ENCODE data around the gene BMF. TPM values are rescaled to one million over a fixed set of nuclear protein-coding genes. Genes with fewer than 3 reads are reported as not detected.
"Not testable (repeated sequence)": the region's sequence is repeated elsewhere in the genome, so short reads cannot be mapped to it uniquely, and the experiment has no call there.

Gene BMF
- total RNA-seq, 2 experiments from 2014 or later = 5.1 to 5.4 TPM

GRCh38 chr15:40135846-40136450 lies 27.3 kb upstream of the BMF start:
- not testable (repeated sequence) for H3K9me3 Mint-ChIP-seq, H3K4me1 Mint-ChIP-seq, H3K27ac Mint-ChIP-seq, H3K27me3 Mint-ChIP-seq, DNase-seq, H3K36me3 Mint-ChIP-seq, H3K4me3 Mint-ChIP-seq

DNA sequence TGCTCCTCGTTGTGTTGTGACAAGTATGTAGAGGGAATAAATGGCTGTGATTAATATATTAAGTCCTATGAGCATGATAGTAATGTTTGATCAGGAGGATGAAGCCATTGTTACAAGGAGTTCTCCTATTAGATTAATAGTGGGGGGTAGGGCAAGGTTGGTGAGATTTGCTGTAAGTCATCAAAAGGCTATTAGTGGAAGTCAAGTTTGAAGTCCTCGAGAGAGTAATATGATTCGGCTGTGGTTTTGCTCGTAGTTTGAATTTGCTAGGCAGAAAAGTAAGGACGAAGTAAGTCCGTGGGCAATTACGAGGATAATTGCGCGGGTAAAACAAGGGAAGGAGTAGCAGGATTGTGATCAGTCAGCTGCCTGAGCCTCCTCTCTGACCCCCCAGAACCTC lies 26.2 kb upstream of the BMF start:
- H3K27ac Mint-ChIP-seq = no peak overlapping the region
- H3K4me3 Mint-ChIP-seq = no peak overlapping the region
- DNase-seq = no peak
- no peaks in the 10 kb centered on the region for H3K9me3 Mint-ChIP-seq
- no peaks in the 10 kb centered on the region for H3K4me1 Mint-ChIP-seq
- no peaks in the 10 kb centered on the region for H3K36me3 Mint-ChIP-seq
- peaks cover 4% of the 10 kb centered on the region for H3K27me3 Mint-ChIP-seq

- DNase-seq = no peak
- peaks cover 4% of the 10 kb centered on the region for H3K27me3 Mint-ChIP-seq
- H3K4me3 Mint-ChIP-seq = no peak overlapping the region
- no peaks in the 10 kb centered on the region for H3K36me3 Mint-ChIP-seq
- H3K4me1 Mint-ChIP-seq = no peaks in the 10 kb centered on the region
- no peaks in the 10 kb centered on the region for H3K9me3 Mint-ChIP-seq
- no peak overlapping the region for H3K27ac Mint-ChIP-seq
Measured at GRCh38 chr15:40133544-40133943, 24.9 kb upstream of the BMF start.

DNA sequence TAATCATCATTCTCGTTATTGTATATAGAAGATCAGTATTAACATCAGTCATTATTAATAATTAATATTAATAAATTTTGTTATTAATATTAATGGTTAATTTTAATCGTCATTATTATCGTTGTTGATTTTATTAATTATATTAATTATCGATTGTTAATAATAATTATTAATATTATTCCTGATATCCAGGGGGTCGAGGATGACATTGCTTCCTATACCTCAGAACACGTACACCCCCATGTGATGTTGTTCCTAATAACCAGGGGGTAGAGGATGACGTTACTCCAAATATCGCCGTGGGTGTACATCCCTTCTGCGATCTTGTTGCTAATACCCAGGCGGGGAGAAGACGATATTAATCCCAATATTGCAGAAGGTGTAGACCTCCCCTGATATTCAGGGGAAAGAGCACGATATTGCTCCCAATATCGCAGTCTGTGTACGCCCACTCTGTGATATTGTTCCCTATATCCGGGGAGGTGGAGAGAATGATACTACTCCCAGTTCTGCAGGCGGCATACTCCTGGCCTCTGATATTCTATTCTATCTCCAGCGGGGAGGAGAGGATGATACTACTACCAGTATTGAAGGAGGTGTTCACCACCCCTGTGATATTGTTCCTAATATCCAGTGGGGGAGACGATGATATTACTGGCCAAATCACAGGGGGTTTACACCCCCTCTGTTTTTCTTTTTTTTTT lies 22.3 kb upstream of the BMF start:
- Mint-ChIP-seq H3K4me1 (no peaks in the 10 kb centered on the region), H3K27me3 (peaks cover 4% of the 10 kb centered on the region), H3K4me3 (no peak overlapping the region), H3K36me3 (no peaks in the 10 kb centered on the region), H3K27ac (no peak overlapping the region), H3K9me3 (no peaks in the 10 kb centered on the region)
- DNase-seq = no peak

- Mint-ChIP-seq H3K36me3 (no peaks in the 10 kb centered on the region), H3K4me1 (no peaks in the 10 kb centered on the region), H3K9me3 (no peaks in the 10 kb centered on the region), H3K4me3 (no peak overlapping the region), H3K27ac (no peak overlapping the region), H3K27me3 (peaks cover 4% of the 10 kb centered on the region)
- DNase-seq = no peak
Measured at GRCh38 chr15:40130118-40130517, 21.4 kb upstream of the BMF start.

GRCh38 chr15:40128766-40129660 lies 20.3 kb upstream of the BMF start:
- Mint-ChIP-seq H3K9me3 (no peaks in the 10 kb centered on the region), H3K27me3 (peaks cover 4% of the 10 kb centered on the region), H3K4me1 (no peaks in the 10 kb centered on the region), H3K4me3 (no peak overlapping the region), H3K27ac (no peak overlapping the region), H3K36me3 (no peaks in the 10 kb centered on the region)
- DNase-seq = no peak

DNA sequence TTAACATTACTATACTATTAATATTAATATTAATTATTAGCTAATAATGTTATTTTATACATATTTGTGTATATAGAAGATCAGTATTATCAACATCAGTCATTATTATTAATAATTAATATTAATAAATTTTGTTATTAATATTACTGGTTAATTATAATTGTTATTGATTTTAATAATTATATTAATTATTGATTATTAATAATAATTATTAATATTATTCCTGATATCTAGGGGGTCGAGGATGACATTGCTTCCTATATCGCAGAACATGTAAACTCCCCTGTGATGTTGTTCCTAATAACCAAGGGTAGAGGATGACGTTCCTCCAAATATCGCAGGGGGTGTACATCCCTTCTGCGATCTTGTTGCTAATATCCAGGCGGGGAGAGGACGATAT lies 17.3 kb upstream of the BMF start:
- Mint-ChIP-seq H3K9me3 (no peaks in the 10 kb centered on the region), H3K4me3 (no peak overlapping the region), H3K4me1 (no peaks in the 10 kb centered on the region), H3K36me3 (no peaks in the 10 kb centered on the region), H3K27me3 (peaks cover 1% of the 10 kb centered on the region), H3K27ac (no peak overlapping the region)
- no peak for DNase-seq

GRCh38 chr15:40124807-40125285 lies 16.2 kb upstream of the BMF start:
- DNase-seq, H3K9me3 Mint-ChIP-seq, H3K27ac Mint-ChIP-seq, H3K36me3 Mint-ChIP-seq, H3K4me1 Mint-ChIP-seq, H3K27me3 Mint-ChIP-seq, H3K4me3 Mint-ChIP-seq: not testable (repeated sequence)

DNA sequence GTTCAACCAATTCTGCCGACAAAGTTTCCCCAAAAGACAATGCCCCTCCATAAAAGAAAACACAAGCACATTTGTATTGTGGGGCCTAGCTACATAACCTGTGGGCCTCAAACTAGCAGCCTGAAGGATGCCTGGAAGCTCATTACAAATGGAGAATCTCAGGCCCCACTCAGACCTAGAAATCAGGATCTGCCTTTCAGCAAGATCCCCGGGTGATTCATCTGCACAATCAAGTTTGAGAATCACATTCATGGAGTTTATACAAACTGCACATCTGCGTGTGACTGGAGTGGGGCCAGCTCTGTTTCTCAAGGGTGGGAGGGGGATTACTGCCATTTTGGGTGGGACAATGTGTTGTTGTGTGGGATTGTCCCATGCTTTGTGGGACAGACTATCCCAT lies 15.7 kb upstream of the BMF start:
- not testable (repeated sequence) for H3K4me3 Mint-ChIP-seq, H3K27ac Mint-ChIP-seq, H3K36me3 Mint-ChIP-seq, DNase-seq, H3K9me3 Mint-ChIP-seq, H3K27me3 Mint-ChIP-seq, H3K4me1 Mint-ChIP-seq

DNA sequence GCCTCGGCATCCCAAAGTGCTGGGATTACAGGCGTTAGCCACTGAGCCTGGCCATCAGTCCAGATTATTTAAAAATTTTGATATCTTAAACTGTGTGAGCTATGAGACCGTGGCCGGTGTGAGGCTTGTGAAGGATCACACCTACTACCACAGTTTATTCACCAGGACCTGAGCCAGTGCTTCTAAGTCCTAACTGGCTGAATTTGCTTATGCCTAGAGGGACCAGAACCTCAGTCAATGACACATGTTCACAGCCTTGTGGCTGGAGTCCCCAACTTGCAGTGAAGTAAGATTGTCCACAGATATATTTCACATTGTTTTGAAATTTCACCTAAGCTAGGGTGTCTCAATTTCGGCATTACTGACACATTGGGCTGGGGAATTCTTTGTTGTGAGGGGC lies 15.2 kb upstream of the BMF start:
- DNase-seq, H3K27me3 Mint-ChIP-seq, H3K27ac Mint-ChIP-seq, H3K9me3 Mint-ChIP-seq, H3K4me3 Mint-ChIP-seq, H3K36me3 Mint-ChIP-seq, H3K4me1 Mint-ChIP-seq: not testable (repeated sequence)

GRCh38 chr15:40122989-40123388 lies 14.3 kb upstream of the BMF start:
- not testable (repeated sequence) for H3K9me3 Mint-ChIP-seq, H3K27me3 Mint-ChIP-seq, DNase-seq, H3K36me3 Mint-ChIP-seq, H3K4me3 Mint-ChIP-seq, H3K4me1 Mint-ChIP-seq, H3K27ac Mint-ChIP-seq

- no peaks in the 10 kb centered on the region for H3K36me3 Mint-ChIP-seq
- no peaks in the 10 kb centered on the region for H3K9me3 Mint-ChIP-seq
- H3K4me3 Mint-ChIP-seq = no peak overlapping the region
- no peaks in the 10 kb centered on the region for H3K4me1 Mint-ChIP-seq
- DNase-seq = no peak
- no peaks in the 10 kb centered on the region for H3K27me3 Mint-ChIP-seq
- H3K27ac Mint-ChIP-seq = no peak overlapping the region
Measured at GRCh38 chr15:40121911-40122638, 13.4 kb upstream of the BMF start.

DNA sequence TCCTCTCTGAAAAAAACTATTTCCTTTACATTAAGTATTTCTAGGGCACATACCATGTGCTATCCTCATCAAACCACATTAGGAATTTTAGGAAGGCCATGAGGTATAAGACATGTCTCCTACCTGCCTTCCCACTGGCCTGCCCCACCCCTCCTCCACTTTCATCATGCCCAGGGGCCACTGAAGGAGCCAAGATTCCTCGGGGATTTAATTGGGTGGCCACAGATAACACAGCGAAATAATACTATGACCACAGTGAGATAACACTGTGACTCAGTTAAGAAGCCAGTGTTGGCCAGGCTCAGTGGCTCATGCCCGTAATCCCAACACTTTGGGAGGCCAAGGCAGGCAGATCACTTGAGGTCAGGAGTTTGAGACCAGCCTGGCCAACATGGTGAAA lies 9.8 kb upstream of the BMF start:
- no peaks in the 10 kb centered on the region for H3K36me3 Mint-ChIP-seq
- H3K27me3 Mint-ChIP-seq = no peaks in the 10 kb centered on the region
- H3K4me3 Mint-ChIP-seq = no peak overlapping the region
- H3K9me3 Mint-ChIP-seq = no peaks in the 10 kb centered on the region
- no peak for DNase-seq
- H3K4me1 Mint-ChIP-seq = peaks cover 12% of the 10 kb centered on the region
- H3K27ac Mint-ChIP-seq = no peak overlapping the region

- DNase-seq = peak; percentile 66
- Mint-ChIP-seq H3K27me3 (peaks cover 9% of the 10 kb centered on the region), H3K4me3 (peak overlapping the region; percentile 26), H3K9me3 (no peaks in the 10 kb centered on the region), H3K4me1 (peaks cover 12% of the 10 kb centered on the region), H3K27ac (peak overlapping the region; percentile 90), H3K36me3 (no peaks in the 10 kb centered on the region)
Measured at GRCh38 chr15:40115670-40116093, 7.0 kb upstream of the BMF start.

- H3K4me1 Mint-ChIP-seq = peaks cover 12% of the 10 kb centered on the region
- not testable (repeated sequence) for H3K4me3 Mint-ChIP-seq, H3K27ac Mint-ChIP-seq, DNase-seq, H3K36me3 Mint-ChIP-seq, H3K27me3 Mint-ChIP-seq, H3K9me3 Mint-ChIP-seq
Measured at GRCh38 chr15:40115106-40115505, 6.4 kb upstream of the BMF start.

Data from activated naive CD8-positive, alpha-beta T cell treated with anti-CD3 and anti-CD28 coated beads for 36 hours (primary cell).